GM20000 (cell line): ENCODE data around the gene VWA5B2.

Experiments
- DNase-seq: peaks from one replicate; pipeline ENCODE4 v3.0.0; 2012; ENCODE audit warnings: low spot score
- TF ChIP-seq, protein P1 (sequence below): IDR thresholded peaks from 2 replicates; pipeline ENCODE4 v1.5.1; 2012; ENCODE audit warnings: mild to moderate bottlenecking, control low read depth; ENCODE audit errors: extremely low read depth, missing control alignments

Gene VWA5B2

DNA sequence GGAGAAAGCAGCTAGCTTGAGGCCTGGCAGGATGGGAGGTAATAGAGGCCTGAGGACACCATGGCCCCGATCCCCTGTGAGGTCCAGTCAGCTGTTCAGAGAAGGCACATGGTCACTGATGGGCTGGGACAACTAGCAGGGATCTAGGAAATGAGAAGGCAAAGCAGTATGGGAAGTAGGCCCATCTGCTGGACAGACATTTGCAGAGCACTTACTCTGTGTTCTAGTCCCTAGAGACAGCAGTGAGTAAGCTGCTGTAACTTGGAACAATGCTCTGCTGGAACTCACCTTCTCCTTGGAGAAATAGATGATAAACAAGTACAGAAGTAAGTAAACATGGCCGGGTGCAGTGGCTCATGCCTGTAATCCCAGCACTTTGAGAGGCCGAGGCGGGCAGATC, 53.6 kb downstream of the VWA5B2 start:
- TF ChIP-seq, protein P1, sequence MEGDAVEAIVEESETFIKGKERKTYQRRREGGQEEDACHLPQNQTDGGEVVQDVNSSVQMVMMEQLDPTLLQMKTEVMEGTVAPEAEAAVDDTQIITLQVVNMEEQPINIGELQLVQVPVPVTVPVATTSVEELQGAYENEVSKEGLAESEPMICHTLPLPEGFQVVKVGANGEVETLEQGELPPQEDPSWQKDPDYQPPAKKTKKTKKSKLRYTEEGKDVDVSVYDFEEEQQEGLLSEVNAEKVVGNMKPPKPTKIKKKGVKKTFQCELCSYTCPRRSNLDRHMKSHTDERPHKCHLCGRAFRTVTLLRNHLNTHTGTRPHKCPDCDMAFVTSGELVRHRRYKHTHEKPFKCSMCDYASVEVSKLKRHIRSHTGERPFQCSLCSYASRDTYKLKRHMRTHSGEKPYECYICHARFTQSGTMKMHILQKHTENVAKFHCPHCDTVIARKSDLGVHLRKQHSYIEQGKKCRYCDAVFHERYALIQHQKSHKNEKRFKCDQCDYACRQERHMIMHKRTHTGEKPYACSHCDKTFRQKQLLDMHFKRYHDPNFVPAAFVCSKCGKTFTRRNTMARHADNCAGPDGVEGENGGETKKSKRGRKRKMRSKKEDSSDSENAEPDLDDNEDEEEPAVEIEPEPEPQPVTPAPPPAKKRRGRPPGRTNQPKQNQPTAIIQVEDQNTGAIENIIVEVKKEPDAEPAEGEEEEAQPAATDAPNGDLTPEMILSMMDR, result no peak
- no peak for DNase-seq

DNA sequence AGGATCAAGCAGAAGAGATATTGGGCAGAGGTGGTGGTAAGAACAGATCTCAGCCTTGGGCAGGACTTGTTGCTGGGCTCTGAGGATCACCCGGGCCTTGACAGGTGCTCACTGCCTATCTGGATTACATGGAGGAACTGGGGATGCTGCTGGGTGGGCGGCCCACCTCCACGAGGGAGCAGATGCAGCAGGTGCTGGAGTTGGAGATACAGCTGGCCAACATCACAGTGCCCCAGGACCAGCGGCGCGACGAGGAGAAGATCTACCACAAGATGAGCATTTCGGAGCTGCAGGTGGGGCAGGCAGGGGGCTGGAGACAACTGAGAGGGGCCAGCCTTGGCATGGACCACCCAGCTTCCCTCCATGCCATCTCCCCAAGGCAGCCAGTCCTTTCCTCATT, 54.3 kb downstream of the VWA5B2 start:
- TF ChIP-seq, protein P1, result no peak

DNA sequence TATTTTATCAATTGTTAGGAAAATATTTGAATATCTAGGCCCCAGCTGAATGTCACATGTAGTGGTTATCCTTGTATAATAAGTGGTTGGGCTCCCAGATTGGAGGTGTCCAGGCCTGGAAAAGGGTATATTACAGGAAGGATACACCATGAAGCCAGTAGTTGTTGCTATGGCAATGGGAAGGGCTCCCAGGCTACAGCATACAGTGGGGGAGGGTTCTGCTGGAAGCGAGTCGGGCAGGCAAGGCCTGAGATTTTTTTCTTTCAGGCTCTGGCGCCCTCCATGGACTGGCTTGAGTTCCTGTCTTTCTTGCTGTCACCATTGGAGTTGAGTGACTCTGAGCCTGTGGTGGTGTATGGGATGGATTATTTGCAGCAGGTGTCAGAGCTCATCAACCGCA, 55.3 kb downstream of the VWA5B2 start:
- TF ChIP-seq, protein P1, result no peak
- DNase-seq, result peak; percentile 48

More for the DNA sequence above, 54.3 kb downstream of the VWA5B2 start:
- DNase-seq, result no peak

DNA sequence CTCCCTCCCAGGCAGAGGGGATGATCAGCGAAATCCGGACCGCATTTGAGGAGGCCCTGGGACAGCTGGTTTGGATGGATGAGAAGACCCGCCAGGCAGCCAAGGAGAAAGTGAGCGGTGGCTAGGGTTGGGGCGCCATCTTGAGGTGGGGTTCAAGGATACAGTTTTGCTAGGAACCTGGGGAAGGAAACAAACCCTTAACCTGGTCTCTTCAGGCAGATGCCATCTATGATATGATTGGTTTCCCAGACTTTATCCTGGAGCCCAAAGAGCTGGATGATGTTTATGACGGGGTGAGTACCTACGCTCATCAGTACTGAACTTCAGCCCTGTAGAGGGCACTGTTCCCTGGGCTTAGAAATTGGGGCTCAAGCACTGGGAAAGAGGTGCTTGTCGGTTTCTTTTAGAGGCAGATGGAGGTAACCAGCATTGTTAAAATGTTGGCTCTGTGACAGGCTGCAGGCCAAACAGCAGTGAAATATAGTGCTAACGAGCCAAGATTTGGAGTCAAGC, 60.1 kb downstream of the VWA5B2 start:
- DNase-seq, result peak; percentile 77
- TF ChIP-seq, protein P1, result peak; percentile 44

DNA sequence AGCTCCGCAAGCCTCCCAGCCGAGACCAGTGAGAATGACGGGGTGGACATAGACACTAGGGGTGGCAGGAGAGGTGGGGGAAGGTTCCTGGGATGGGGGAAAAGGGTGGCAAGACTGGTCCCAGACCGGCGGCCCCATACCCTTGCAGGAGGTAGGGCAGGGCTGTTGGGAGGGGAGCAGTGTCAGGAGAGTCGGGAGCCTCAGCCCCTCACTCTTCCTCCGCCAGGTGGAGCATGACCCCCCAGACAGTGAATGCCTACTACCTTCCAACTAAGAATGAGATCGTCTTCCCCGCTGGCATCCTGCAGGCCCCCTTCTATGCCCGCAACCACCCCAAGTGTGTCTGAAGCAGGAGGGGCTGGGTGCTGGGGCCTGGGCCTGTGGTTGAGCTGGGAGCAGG, 60.9 kb downstream of the VWA5B2 start:
- no peak for DNase-seq
- TF ChIP-seq, protein P1, result no peak

DNA sequence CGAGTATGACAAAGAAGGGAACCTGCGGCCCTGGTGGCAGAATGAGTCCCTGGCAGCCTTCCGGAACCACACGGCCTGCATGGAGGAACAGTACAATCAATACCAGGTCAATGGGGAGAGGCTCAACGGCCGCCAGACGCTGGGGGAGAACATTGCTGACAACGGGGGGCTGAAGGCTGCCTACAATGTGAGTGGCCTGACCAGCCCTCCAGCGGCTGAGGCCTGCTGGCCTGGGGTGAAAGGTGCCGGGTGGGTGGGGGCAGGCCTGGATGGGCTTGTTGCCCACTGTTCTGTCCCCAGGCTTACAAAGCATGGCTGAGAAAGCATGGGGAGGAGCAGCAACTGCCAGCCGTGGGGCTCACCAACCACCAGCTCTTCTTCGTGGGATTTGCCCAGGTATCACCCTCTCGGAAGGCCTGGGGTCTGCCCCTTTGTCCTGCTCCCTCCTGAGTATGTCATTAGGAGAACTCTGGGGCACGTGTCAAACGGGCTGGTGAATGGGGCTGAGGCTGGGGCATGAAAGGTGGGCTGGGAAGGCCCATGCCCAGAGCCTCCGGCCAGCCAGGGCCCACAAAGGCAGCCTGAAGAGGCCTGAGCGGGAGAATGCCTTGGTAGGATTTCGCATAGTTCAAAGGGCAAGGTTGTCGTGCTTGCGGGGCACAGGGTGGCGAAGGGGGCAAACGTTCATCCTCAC, 61.8 kb downstream of the VWA5B2 start:
- TF ChIP-seq, protein P1, result no peak
- DNase-seq, result no peak
